GM12873 (cell line): ENCODE measurements around the gene C11orf65.

Source experiments
- CTCF ChIP-seq: IDR thresholded peaks from 2 replicates; pipeline ENCODE4 v1.5.1; 2012; ENCODE audit warnings: low read depth, mild to moderate bottlenecking, moderate library complexity, low read length, control low read depth; ENCODE audit not compliant: insufficient read depth; ENCODE audit errors: missing control alignments

C11orf65 gene

GRCh38 chr11:108394744-108395284 lies 72.5 kb downstream of the C11orf65 start:
- no peak for TF ChIP-seq CTCF

DNA sequence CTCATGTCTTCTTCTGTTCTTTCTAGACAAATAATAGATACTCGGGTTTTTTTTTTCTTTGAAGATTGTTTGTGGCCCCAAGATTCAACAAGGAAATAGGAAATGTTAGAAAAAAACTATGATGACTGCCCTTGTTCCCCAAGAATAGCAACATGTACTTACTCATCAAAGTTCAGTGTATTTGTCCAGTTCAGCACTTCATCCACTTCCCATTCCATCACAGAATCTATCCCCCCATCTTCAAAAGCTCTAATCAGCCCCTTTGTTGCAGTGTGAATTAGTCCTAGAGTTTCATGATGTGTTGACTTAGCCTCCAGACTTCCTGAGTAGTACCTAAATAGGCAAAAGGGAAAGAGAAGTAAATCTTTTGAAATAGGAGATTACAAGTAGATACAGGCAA lies 74.3 kb downstream of the C11orf65 start:
- no peak for TF ChIP-seq CTCF

DNA sequence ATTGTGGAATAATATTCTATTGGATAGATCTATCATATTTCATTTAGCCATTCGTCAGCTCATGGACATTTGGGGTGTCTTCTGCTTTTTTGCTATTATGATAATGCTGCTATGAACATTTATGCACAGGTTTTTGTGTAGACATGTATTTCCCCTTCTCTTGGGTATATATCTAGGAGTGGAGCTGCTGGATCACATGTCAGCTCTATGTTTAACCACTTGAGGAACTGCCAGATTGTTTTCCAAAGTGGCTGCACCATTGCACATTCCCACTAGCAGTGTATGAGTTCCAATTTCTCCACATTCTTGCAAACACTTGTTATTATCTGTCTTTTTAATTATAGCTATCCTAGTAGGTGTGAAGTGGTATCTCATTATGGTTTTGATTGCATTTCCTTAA lies 75.0 kb downstream of the C11orf65 start:
- TF ChIP-seq CTCF: no peak

DNA sequence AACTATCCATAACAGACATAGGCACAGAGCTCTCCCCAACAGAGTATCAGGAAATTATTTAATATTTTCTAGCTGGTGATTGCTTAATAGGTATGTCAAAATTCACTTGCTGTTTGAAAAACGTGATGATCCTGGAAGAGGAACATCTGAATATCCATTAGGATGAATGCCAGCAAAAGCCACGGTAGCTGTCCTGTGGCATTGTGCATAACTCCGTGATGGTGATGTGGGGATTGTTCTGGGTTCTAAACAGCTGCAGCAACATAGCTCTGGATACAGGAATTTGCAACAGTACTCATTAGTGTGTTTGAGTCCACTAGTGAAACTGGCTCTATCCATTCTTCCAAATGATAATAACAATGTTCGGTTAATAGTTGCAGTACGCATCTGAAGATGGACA lies 78.8 kb downstream of the C11orf65 start:
- TF ChIP-seq CTCF: no peak

DNA sequence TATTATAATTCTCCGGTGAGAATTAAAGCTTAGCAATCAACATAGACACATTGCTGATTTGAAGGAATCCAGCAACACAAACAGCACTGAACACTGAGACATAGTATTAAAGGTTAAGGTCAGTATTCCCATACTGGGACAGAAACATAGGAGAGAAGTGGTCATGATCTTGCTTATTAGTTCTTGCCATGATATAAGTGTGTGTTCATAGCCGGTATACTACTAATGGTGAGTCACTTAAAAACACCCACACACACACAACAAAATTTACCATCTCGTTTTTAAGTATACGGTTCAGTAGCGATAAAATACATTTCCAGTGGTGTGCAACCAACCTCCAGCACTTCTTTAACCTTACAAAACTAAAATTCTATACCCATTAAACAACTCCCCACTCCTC lies 96.3 kb downstream of the C11orf65 start:
- no peak for TF ChIP-seq CTCF

GRCh38 chr11:108370315-108370714 lies 97.0 kb downstream of the C11orf65 start:
- TF ChIP-seq CTCF: no peak

- TF ChIP-seq CTCF: no peak
Measured at GRCh38 chr11:108369064-108369463, 98.3 kb downstream of the C11orf65 start.
